ENCODE data around the gene LRP1B.

DNA sequence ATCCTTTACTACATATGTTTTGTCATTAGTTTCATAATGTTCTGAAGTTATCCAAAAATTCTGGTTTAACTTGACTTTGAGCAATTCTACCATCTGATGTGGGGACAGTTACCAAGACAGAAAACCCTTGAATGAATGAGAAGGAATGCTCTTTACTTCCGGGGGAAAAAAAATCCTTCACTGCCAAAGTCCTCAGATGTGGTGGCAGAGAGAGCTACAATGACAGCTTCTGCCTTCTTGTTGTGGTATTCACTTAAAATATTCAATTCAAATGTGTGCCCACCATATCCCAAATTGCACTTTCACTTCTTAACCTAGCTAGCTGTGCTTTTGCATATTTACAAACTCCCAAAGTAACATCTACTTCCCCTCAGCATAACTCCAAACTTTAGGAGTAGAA is 1818.9 kb downstream of the LRP1B start:
- TF ChIP-seq, protein P1, sequence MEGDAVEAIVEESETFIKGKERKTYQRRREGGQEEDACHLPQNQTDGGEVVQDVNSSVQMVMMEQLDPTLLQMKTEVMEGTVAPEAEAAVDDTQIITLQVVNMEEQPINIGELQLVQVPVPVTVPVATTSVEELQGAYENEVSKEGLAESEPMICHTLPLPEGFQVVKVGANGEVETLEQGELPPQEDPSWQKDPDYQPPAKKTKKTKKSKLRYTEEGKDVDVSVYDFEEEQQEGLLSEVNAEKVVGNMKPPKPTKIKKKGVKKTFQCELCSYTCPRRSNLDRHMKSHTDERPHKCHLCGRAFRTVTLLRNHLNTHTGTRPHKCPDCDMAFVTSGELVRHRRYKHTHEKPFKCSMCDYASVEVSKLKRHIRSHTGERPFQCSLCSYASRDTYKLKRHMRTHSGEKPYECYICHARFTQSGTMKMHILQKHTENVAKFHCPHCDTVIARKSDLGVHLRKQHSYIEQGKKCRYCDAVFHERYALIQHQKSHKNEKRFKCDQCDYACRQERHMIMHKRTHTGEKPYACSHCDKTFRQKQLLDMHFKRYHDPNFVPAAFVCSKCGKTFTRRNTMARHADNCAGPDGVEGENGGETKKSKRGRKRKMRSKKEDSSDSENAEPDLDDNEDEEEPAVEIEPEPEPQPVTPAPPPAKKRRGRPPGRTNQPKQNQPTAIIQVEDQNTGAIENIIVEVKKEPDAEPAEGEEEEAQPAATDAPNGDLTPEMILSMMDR (conservative IDR thresholded peaks at IDR 0.05 in 1 of 2, IDR thresholded peaks at IDR 0.05 in 1 of 2; ENCODE audit: extremely low read depth in 1 of 2, insufficient read depth in 1 of 2, low read depth in 1 of 2, low read length in 2 of 2), result no peak
- no peak for TF ChIP-seq EZH2 (IDR thresholded peaks at IDR 0.05; ENCODE audit: borderline replicate concordance, low read length)
